HFF-Myc (cell line): ENCODE data around the gene TLL1.

Experiments used
- DNase-seq: peaks from one replicate; pipeline ENCODE4 v3.0.0-alpha.2; 2011; ENCODE audit warnings: low read depth; ENCODE audit errors: extremely low read depth
- H3K4me3 ChIP-seq: replicated peaks from 2 replicates; pipeline ENCODE4 v1.5.1; 2011; ENCODE audit warnings: low read depth, mild to moderate bottlenecking, control low read depth, low read length
- CTCF ChIP-seq: IDR thresholded peaks from 2 replicates; pipeline ENCODE4 v1.5.1; 2012; ENCODE audit warnings: mild to moderate bottlenecking, low read depth, low read length, control low read depth; ENCODE audit errors: missing control alignments

TLL1 gene

GRCh38 chr4:165965503-165965902 lies 92.5 kb downstream of the TLL1 start:
- no peak for TF ChIP-seq CTCF
- no peak overlapping the region for H3K4me3 ChIP-seq
- DNase-seq = no peak

- TF ChIP-seq CTCF = no peak
- DNase-seq = no peak
- H3K4me3 ChIP-seq = no peak overlapping the region
Measured at GRCh38 chr4:165966833-165967232, 93.8 kb downstream of the TLL1 start.

- DNase-seq = no peak
- no peak overlapping the region for H3K4me3 ChIP-seq
- TF ChIP-seq CTCF = no peak
Measured at GRCh38 chr4:165967486-165967885, 94.4 kb downstream of the TLL1 start.

- TF ChIP-seq CTCF = no peak
- H3K4me3 ChIP-seq = no peak overlapping the region
- DNase-seq = no peak
Measured at GRCh38 chr4:165970703-165971420, 97.8 kb downstream of the TLL1 start.

- no peak overlapping the region for H3K4me3 ChIP-seq
- no peak for DNase-seq
- TF ChIP-seq CTCF = no peak
Measured at GRCh38 chr4:165971446-165971845, 98.4 kb downstream of the TLL1 start.

GRCh38 chr4:165971933-165972332 lies 98.9 kb downstream of the TLL1 start:
- H3K4me3 ChIP-seq = no peak overlapping the region
- no peak for DNase-seq
- no peak for TF ChIP-seq CTCF

- DNase-seq = no peak
- H3K4me3 ChIP-seq = no peak overlapping the region
- TF ChIP-seq CTCF = no peak
Measured at GRCh38 chr4:165972747-165973146, 99.7 kb downstream of the TLL1 start.
